GM12878 (cell line): Measurements from ENCODE around the gene SEMA3B. TPM values are rescaled to one million over a fixed set of nuclear protein-coding genes. Genes with fewer than 3 reads are reported as not detected.

ENCODE experiments used
- ATAC-seq: fragments of 200-7000 bp; cut with Tn5 transposase; 3 replicates; pipeline ENCODE4 v1.9.1; 2020; ENCODE audit warnings: mild to moderate bottlenecking, moderate library complexity
- BruUV-seq: library from RNA; stranded (reverse); fragments of 400-500 nt; replicated peaks from 2 replicates; lab custom pipeline; 2021; lab: Mats Ljungman, UMichigan
- CTCF ChIA-PET: fragments of 300-600 bp; sonication (Branson Sonifier 250); formaldehyde crosslinking; extraction: SDS; loops from one replicate; lab custom pipeline; 2021; ENCODE audit warnings: inconsistent platforms; lab: Yijun Ruan, JAX
- POLR2A ChIA-PET: fragments of 350-600 bp; formaldehyde crosslinking; extraction: SDS; loops from one replicate; lab custom pipeline; 2021; ENCODE audit warnings: inconsistent platforms; lab: Charles Lee
- RAD21 ChIA-PET: fragments of 300-600 bp; sonication (Branson Sonifier 250); formaldehyde crosslinking; loops from one replicate; lab custom pipeline; 2023; ENCODE audit warnings: antibody characterized with exemption; ENCODE audit not compliant: unreplicated experiment; lab: Charles Lee
- SMC1A ChIA-PET: fragments of 300-600 bp; sonication (Branson Sonifier 250); formaldehyde crosslinking; loops from one replicate; lab custom pipeline; 2023; ENCODE audit not compliant: unreplicated experiment, uncharacterized antibody; lab: Charles Lee
- DNase-seq: peaks from one replicate; pipeline ENCODE4 v3.0.0-alpha.2; 2011; ENCODE audit warnings: low read depth, low spot score
- FAIRE-seq: peaks from 3 replicates; lab custom pipeline; 2011; peaks lifted over from hg19 to GRCh38; lab: Jason Lieb, UNC
- H2AFZ ChIP-seq: 2 replicates; pipeline ENCODE4 v1.6.0; 2011; ENCODE audit warnings: low read depth, low read length, control low read depth; ENCODE audit not compliant: control insufficient read depth
- H3K27ac ChIP-seq: 2 replicates; pipeline ENCODE4 v1.5.1; 2011; ENCODE audit warnings: control low read depth; ENCODE audit not compliant: control insufficient read depth, insufficient read depth
- H3K27me3 ChIP-seq, 2 experiments: replicated peaks in 1 of 2; 2 replicates each; pipeline versions ENCODE4 v1.6.0 to v1.6.1; 2011; ENCODE audit warnings: low read length in 1 of 2; ENCODE audit not compliant: control insufficient read depth in 2 of 2, insufficient read depth in 2 of 2
- H3K36me3 ChIP-seq, 2 experiments: 2 replicates each; pipeline ENCODE4 v1.5.1; 2011; ENCODE audit warnings: low read length in 1 of 2; ENCODE audit not compliant: control insufficient read depth in 2 of 2, insufficient read depth in 2 of 2
- H3K4me1 ChIP-seq: 2 replicates; pipeline ENCODE4 v1.6.1; 2011; ENCODE audit warnings: mild to moderate bottlenecking, low read length, moderate library complexity, mixed read lengths; ENCODE audit not compliant: control insufficient read depth, insufficient read depth
- H3K4me2 ChIP-seq: 2 replicates; pipeline ENCODE4 v1.6.0; 2011; ENCODE audit warnings: control low read depth; ENCODE audit not compliant: control insufficient read depth, insufficient read depth
- H3K4me3 ChIP-seq: fragments of 200-600 bp; sonication (generic); 2 replicates; pipeline ENCODE4 v1.5.1; 2016
- H3K79me2 ChIP-seq: 2 replicates; pipeline ENCODE4 v1.6.0; 2011; ENCODE audit warnings: low read length; ENCODE audit not compliant: control insufficient read depth, insufficient read depth
- H3K9ac ChIP-seq: 2 replicates; pipeline ENCODE4 v1.8.0; 2011; ENCODE audit warnings: low read length, control low read depth, mixed read lengths; ENCODE audit not compliant: control insufficient read depth, insufficient read depth
- H3K9me3 ChIP-seq: replicated peaks from 3 replicates; pipeline ENCODE4 v1.5.1; 2011; ENCODE audit warnings: mild to moderate bottlenecking, low read length; ENCODE audit not compliant: control insufficient read depth, insufficient read depth
- H4K20me1 ChIP-seq: 2 replicates; pipeline ENCODE4 v1.6.0; 2011; ENCODE audit not compliant: control insufficient read depth, insufficient read depth
- CTCF ChIP-seq, 3 experiments: IDR thresholded peaks in 2 of 3; conservative IDR thresholded peaks in 1 of 3; 2 replicates each; pipeline ENCODE4 v1.5.1; 2011; ENCODE audit warnings: low read depth in 3 of 3, low read length in 3 of 3, mild to moderate bottlenecking in 3 of 3, control low read depth in 2 of 3, moderate library complexity in 2 of 3, inconsistent platforms in 1 of 3, mixed read lengths in 1 of 3; ENCODE audit not compliant: control insufficient read depth in 2 of 3, insufficient read depth in 1 of 3; ENCODE audit errors: extremely low read depth in 1 of 3
- JUND ChIP-seq: IDR thresholded peaks from 2 replicates; pipeline ENCODE4 v1.6.1; 2012; ENCODE audit warnings: low read depth, mild to moderate bottlenecking, low read length, improper control_type of control experiment, moderate library complexity
- WGBS: methylation state at CpG from one replicate; pipeline ENCODE4 v1.1.6; 2016; ENCODE audit warnings: low lambda C conversion rate; ENCODE audit not compliant: insufficient replicate concordance, insufficient coverage; ENCODE audit errors: missing lambda C conversion rate; 5-methylcytosine and 5-hydroxymethylcytosine counted together
- in situ Hi-C: fragments of 300-500 bp; cut with MboI; formaldehyde crosslinking; loops from 9 replicates; pipeline ENCODE4 v1.14.3; 2018; ENCODE audit warnings: mixed read lengths
- intact Hi-C: fragments of 100-400 bp; cut with micrococcal nuclease; formaldehyde crosslinking; loops from one replicate; pipeline ENCODE4 v1.14.2; 2022; ENCODE audit not compliant: unreplicated experiment
- polyA plus RNA-seq, 11 experiments: library from polyadenylated mRNA; depleted of rRNA in 4 of 11; unstranded in 6 of 11; stranded (reverse) in 5 of 11; fragments of >200 nt; fragmentation: Nextera tagmentation in 4 of 11; fragmentation: Illumina TruSeq in 1 of 11; extraction: Ambion mirVana in 4 of 11; extraction: Trizol in 1 of 11; gene quantifications; 1 replicate in 1 of 11; 2 replicates in 10 of 11; pipeline versions ENCODE4 v1.2.1 to v1.2.3, GENCODE V29; 2011 to 2016; ENCODE audit warnings: inconsistent platforms in 2 of 11, missing spikeins in 2 of 11, low read depth in 1 of 11
- total RNA-seq, 4 experiments: library from RNA; depleted of rRNA in 3 of 4; stranded (reverse); fragments of >200 nt in 3 of 4; fragmentation: Illumina TruSeq in 1 of 4; extraction: Trizol in 1 of 4; gene quantifications; 2 replicates each; pipeline versions ENCODE4 v1.2.1 to v1.2.3, GENCODE V29; 2013 to 2021

Gene SEMA3B
- total and polyA plus RNA-seq, 10 of the 15 experiments (the other 5 are each of a cell fraction or from before 2014, with no cell fraction given), result 0.06 to 0.59 (median 0.14) TPM; not detected in 2

GRCh38 chr3:50297896-50298725 lies 29.2 kb downstream of the SEMA3B start:
- 32% methylated on average over 9 of the region's 9 CpGs for WGBS
- Histone ChIP-seq H3K4me1 (peaks cover 4% of the 10 kb centered on the region), H3K9ac (peak overlapping the region; percentile 89), H3K4me3 (peak overlapping the region; percentile 82), H3K4me2 (peak overlapping the region; percentile 98), H2AFZ (peak overlapping the region; percentile 100), H4K20me1 (no peaks in the 10 kb centered on the region), H3K27ac (peak overlapping the region; percentile 83), H3K27me3 (no peaks in the 10 kb centered on the region), H3K9me3 (no peaks in the 10 kb centered on the region), H3K36me3 (no peaks in the 10 kb centered on the region), H3K79me2 (peaks cover 2% of the 10 kb centered on the region; the same call in 1 of the 2 replicates)
- POLR2A ChIA-PET, result interaction anchor here (0.5 to 2.7 kb wide), 12 partner anchors 19 to 1378 kb away, joined by 3 to 30 read pairs (median 6); partner anchors contain the start of genes CYB561D2, NPRL2, RBM5 and TUSC2
- RAD21 ChIA-PET, result interaction anchor here (1.1 to 2.2 kb wide), 5 partner anchors 26 to 52 kb away, joined by 3 to 15 read pairs (median 5); partner anchors contain the start of genes CYB561D2, NPRL2 and TUSC2
- intact Hi-C loops (loop anchor here (5.0 kb wide), 1 partner anchor 39 kb away; no protein-coding TSS in a partner anchor), in situ Hi-C loops (no loop called here)
- TSS peak; percentile 78 for BruUV-seq
- TF ChIP-seq CTCF (IDR thresholded peaks at IDR 0.05 in 2 of 3, conservative IDR thresholded peaks at IDR 0.05 in 1 of 3; ENCODE audit: control insufficient read depth in 2 of 3, extremely low read depth in 1 of 3, insufficient read depth in 1 of 3, low read depth in 3 of 3, low read length in 3 of 3) (peak in 1 of 3 experiments; percentile 17; a peak in 1 of 6 replicates), JUND (no peak)
- no peak for FAIRE-seq
- no peak for ATAC-seq
- SMC1A ChIA-PET, result interaction anchor here (0.8 to 2.3 kb wide), 2 partner anchors 39 to 52 kb away, joined by 3 to 9 read pairs; partner anchors contain the start of genes CYB561D2 and NPRL2
- DNase-seq, result no peak
- CTCF ChIA-PET, result interaction anchor here (1.1 to 3.5 kb wide), 8 partner anchors 20 to 55 kb away, joined by 3 to 22 read pairs (median 6); partner anchors contain the start of gene TUSC2
